RWPE1 (cell line): ENCODE measurements around the gene ATL2.
A peak's percentile ranks its signal among the peaks of the same experiment; 100 is the strongest.
"Not testable (repeated sequence)": the region's sequence is repeated elsewhere in the genome, so short reads cannot be mapped to it uniquely, and the experiment has no call there.

Source experiments
- CTCF ChIA-PET: fragments of 350-600 bp; sonication (Branson Sonifier 250); formaldehyde crosslinking; extraction: SDS; loops from one replicate; lab custom pipeline; 2021; lab: Yijun Ruan, JAX
- POLR2A ChIA-PET: fragments of 400-600 bp; formaldehyde crosslinking; extraction: SDS; loops from one replicate; lab custom pipeline; 2020; ENCODE audit warnings: antibody characterized with exemption; ENCODE audit not compliant: low non-redundant PET; lab: Yijun Ruan, JAX
- DNase-seq: peaks from one replicate; pipeline ENCODE4 v3.0.0; 2012; ENCODE audit warnings: low spot score
- H3K27ac ChIP-seq: fragments of 450-650 bp; 2 replicates; pipeline ENCODE4 v1.5.1; 2017
- CTCF ChIP-seq: fragments of 450-650 bp; conservative IDR thresholded peaks from 2 replicates; pipeline ENCODE4 v1.5.1; 2017; ENCODE audit warnings: low read depth, mild to moderate bottlenecking

ATL2 gene

GRCh38 chr2:38394041-38394440 lies 17.0 kb upstream of the ATL2 start:
- CTCF ChIA-PET = no interaction called here
- H3K27ac ChIP-seq = no peak overlapping the region
- no peak for TF ChIP-seq CTCF
- DNase-seq = no peak
- POLR2A ChIA-PET = no interaction called here

GRCh38 chr2:38390947-38391346 lies 13.9 kb upstream of the ATL2 start:
- POLR2A ChIA-PET = no interaction called here
- no peak for DNase-seq
- TF ChIP-seq CTCF = no peak
- no peak overlapping the region for H3K27ac ChIP-seq
- CTCF ChIA-PET = interaction anchor here (0.7 kb wide), 1 partner anchor 507 kb away, joined by 3 read pairs; no protein-coding TSS in a partner anchor

- H3K27ac ChIP-seq = no peak overlapping the region
- no peak for DNase-seq
- CTCF ChIA-PET = interaction anchor here (1.1 kb wide), 1 partner anchor 12 kb away, joined by 6 read pairs; no protein-coding TSS in a partner anchor
- no peak for TF ChIP-seq CTCF
- POLR2A ChIA-PET = no interaction called here
These were observed 10.8 kb upstream of the ATL2 start for GRCh38 chr2:38387887-38388286.

- ChIA-PET POLR2A (no interaction called here), CTCF (interaction anchor here (0.6 to 1.1 kb wide), 3 partner anchors 9 to 1220 kb away, joined by 3 to 6 read pairs (median 4); no protein-coding TSS in a partner anchor)
- no peak overlapping the region for H3K27ac ChIP-seq
- no peak for DNase-seq
- no peak for TF ChIP-seq CTCF
These were observed 9.7 kb upstream of the ATL2 start for GRCh38 chr2:38386821-38387220.

GRCh38 chr2:38386377-38386776 lies 9.3 kb upstream of the ATL2 start:
- ChIA-PET POLR2A (no interaction called here), CTCF (interaction anchor here (0.8 kb wide), 1 partner anchor 8 kb away, joined by 4 read pairs; no protein-coding TSS in a partner anchor)
- peak; percentile 28 for DNase-seq
- no peak overlapping the region for H3K27ac ChIP-seq
- no peak for TF ChIP-seq CTCF

- TF ChIP-seq CTCF = no peak
- ChIA-PET CTCF (no interaction called here), POLR2A (no interaction called here)
- no peak overlapping the region for H3K27ac ChIP-seq
- no peak for DNase-seq
These were observed 7.3 kb upstream of the ATL2 start for GRCh38 chr2:38384338-38384737.

GRCh38 chr2:38383741-38384140 lies 6.7 kb upstream of the ATL2 start:
- H3K27ac ChIP-seq, POLR2A ChIA-PET, CTCF ChIA-PET, DNase-seq: not testable (repeated sequence)
